Common myeloid progenitor, CD34-positive (primary cell): Measurements from ENCODE around the gene BRICD5.
A peak's percentile ranks its signal among the peaks of the same experiment; 100 is the strongest.

Source experiments
- CTCF ChIA-PET: fragments of 350-600 bp; sonication (Branson Sonifier 250); formaldehyde crosslinking; loops from one replicate; lab custom pipeline; 2021; ENCODE audit warnings: antibody characterized with exemption; lab: Charles Lee
- POLR2A ChIA-PET: fragments of 350-600 bp; sonication (Branson Sonifier 250); formaldehyde crosslinking; loops from one replicate; lab custom pipeline; 2021; ENCODE audit warnings: antibody characterized with exemption; lab: Charles Lee
- DNase-seq, 3 donors: peaks; one replicate each; pipeline versions ENCODE4 v3.0.0 to v3.0.0-alpha.2; 2013
- H3K27ac ChIP-seq, 2 experiments: 1 replicate in 1 of 2; 2 replicates in 1 of 2; pipeline ENCODE4 v1.7.0; 2013; ENCODE audit warnings: inconsistent platforms in 2 of 2, low read length in 2 of 2, mild to moderate bottlenecking in 2 of 2, low read depth in 1 of 2, moderate library complexity in 1 of 2; ENCODE audit not compliant: severe bottlenecking in 2 of 2, insufficient read depth in 1 of 2, poor library complexity in 1 of 2
- H3K27me3 ChIP-seq, 5 experiments: replicated peaks in 2 of 5; 1 replicate in 3 of 5; 2 replicates in 2 of 5; pipeline versions ENCODE4 v1.6.1 to v1.7.0; 2013; ENCODE audit warnings: low read length in 4 of 5, mild to moderate bottlenecking in 2 of 5, moderate library complexity in 2 of 5, inconsistent platforms in 1 of 5; ENCODE audit not compliant: insufficient read depth in 5 of 5, control insufficient read depth in 4 of 5
- H3K36me3 ChIP-seq, 4 experiments: 1 replicate in 2 of 4; 2 replicates in 2 of 4; pipeline versions ENCODE4 v1.6.1 to v1.7.0; 2013; ENCODE audit warnings: low read length in 3 of 4, control low read depth in 1 of 4, mild to moderate bottlenecking in 1 of 4; ENCODE audit not compliant: control insufficient read depth in 4 of 4, insufficient read depth in 4 of 4
- H3K4me1 ChIP-seq, 4 experiments: 1 replicate in 3 of 4; 2 replicates in 1 of 4; pipeline versions ENCODE4 v1.6.1 to v1.7.1; 2013; ENCODE audit warnings: low read length in 3 of 4, mild to moderate bottlenecking in 3 of 4, control low read depth in 1 of 4, inconsistent platforms in 1 of 4, moderate library complexity in 1 of 4; ENCODE audit not compliant: control insufficient read depth in 4 of 4, insufficient read depth in 4 of 4; ENCODE audit errors: control extremely low read depth in 1 of 4
- H3K4me3 ChIP-seq, 7 experiments: 1 replicate in 4 of 7; 2 replicates in 3 of 7; pipeline versions ENCODE4 v1.5.1 to v1.7.0; 2013; ENCODE audit warnings: mild to moderate bottlenecking in 7 of 7, low read length in 6 of 7, moderate library complexity in 6 of 7, inconsistent platforms in 2 of 7, low read depth in 2 of 7, control low read depth in 1 of 7; ENCODE audit not compliant: insufficient read depth in 4 of 7, control insufficient read depth in 1 of 7; ENCODE audit errors: extremely low read depth in 1 of 7
- H3K9me3 ChIP-seq, 5 experiments: 1 replicate in 4 of 5; 2 replicates in 1 of 5; pipeline versions ENCODE4 v1.6.1 to v1.7.1; 2013; ENCODE audit warnings: low read length in 4 of 5, mild to moderate bottlenecking in 2 of 5, inconsistent platforms in 1 of 5, low read depth in 1 of 5, moderate library complexity in 1 of 5; ENCODE audit not compliant: control insufficient read depth in 4 of 5, insufficient read depth in 2 of 5; ENCODE audit errors: control extremely low read depth in 1 of 5
- WGBS: methylation state at CpG from one replicate; pipeline ENCODE4 v1.1.5; 2013; ENCODE audit not compliant: insufficient coverage; 5-methylcytosine and 5-hydroxymethylcytosine counted together

BRICD5 gene

GRCh38 chr16:2229632-2230250 is 19.1 kb upstream of the BRICD5 start:
- no peak for DNase-seq
- ChIA-PET CTCF (interaction anchor here (1.7 kb wide), 1 partner anchor 22 kb away, joined by 3 read pairs; the partner anchor contains the start of gene ECI1), POLR2A (interaction anchor here (0.7 kb wide), 1 partner anchor 9 kb away, joined by 3 read pairs; no protein-coding TSS in a partner anchor)
- H3K9me3 ChIP-seq, result no peaks in the 10 kb centered on the region
- 94% methylated on average over 20 of the region's 23 CpGs for WGBS
- H3K4me3 ChIP-seq, result no peak overlapping the region
- peaks cover 0 to 3% (median 0%) of the 10 kb centered on the region in 5 experiments for H3K27me3 ChIP-seq
- H3K27ac ChIP-seq, result no peak overlapping the region
- H3K4me1 ChIP-seq, result peaks cover 0 to 9% (median 4%) of the 10 kb centered on the region in 4 experiments
- H3K36me3 ChIP-seq, result peaks cover 9 to 81% (median 48%) of the 10 kb centered on the region in 4 experiments

DNA sequence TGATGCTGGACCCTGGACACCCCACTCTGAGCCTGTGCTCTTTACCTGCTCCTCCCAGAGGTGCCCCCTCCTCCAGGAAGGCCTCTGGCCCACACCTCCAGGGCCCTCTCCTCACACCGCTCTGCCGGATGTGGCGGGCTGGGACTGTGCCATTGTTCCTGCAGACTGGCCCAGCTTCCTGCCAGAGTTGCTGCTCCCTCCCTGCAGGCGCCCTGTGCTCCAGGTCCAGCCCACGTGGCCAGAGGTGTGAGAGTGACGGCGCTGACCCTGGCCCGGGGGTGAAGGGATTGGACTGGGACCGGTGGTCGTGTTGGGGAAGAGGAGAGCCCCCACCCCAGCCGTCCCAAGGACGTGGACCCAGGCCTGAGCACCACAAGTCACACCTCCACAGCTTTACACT is 18.4 kb upstream of the BRICD5 start:
- ChIA-PET CTCF (interaction anchor here (1.7 kb wide), 1 partner anchor 22 kb away, joined by 3 read pairs; the partner anchor contains the start of gene ECI1), POLR2A (interaction anchor here (0.7 kb wide), 1 partner anchor 9 kb away, joined by 3 read pairs; no protein-coding TSS in a partner anchor)
- Histone ChIP-seq H3K4me3 (no peak overlapping the region), H3K36me3 (peaks cover 8 to 75% (median 43%) of the 10 kb centered on the region in 4 experiments), H3K4me1 (peaks cover 0 to 15% (median 11%) of the 10 kb centered on the region in 4 experiments), H3K27me3 (no peaks in the 10 kb centered on the region), H3K9me3 (no peaks in the 10 kb centered on the region), H3K27ac (no peak overlapping the region)
- no peak for DNase-seq
- WGBS, result 100% methylated on average over 3 of the region's 12 CpGs

DNA sequence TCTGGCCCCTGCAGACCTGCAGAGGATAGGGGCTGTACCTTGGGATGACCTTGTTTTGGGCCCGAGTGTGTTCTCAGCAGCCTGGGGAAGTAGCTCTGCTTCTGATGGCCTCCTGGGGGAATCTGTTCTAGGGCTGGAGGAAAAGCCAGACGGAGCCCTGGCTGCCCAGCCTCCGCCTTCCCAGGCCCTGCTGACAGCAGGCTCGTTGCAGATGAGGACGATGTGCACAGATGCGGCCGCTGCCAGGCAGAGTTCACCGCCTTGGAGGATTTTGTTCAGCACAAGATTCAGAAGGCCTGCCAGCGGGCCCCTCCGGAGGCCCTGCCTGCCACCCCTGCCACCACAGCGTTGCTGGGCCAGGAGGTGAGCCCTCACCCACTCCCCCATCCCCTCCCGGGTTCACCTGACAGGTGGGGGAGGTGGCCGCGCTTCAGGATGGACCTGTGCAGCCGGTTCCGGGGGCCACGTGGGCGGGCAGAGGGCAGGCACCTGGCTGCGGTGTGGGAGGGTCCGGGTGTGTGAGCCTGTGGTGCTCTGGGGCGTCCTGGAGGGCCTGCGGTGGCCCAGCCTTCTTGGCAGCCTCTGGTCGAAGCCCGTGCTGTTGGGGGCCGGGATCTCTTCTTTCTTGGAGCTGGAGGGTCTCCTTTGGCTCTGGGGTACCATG is 17.6 kb upstream of the BRICD5 start:
- H3K27ac ChIP-seq, result no peak overlapping the region
- POLR2A ChIA-PET, result no interaction called here

GRCh38 chr16:2226918-2227317 is 16.3 kb upstream of the BRICD5 start:
- 97% methylated on average over 6 of the region's 6 CpGs for WGBS
- H3K4me3 ChIP-seq, result no peak overlapping the region

More for the DNA sequence above, 17.6 kb upstream of the BRICD5 start:
- peaks cover 7 to 67% (median 37%) of the 10 kb centered on the region in 4 experiments for H3K36me3 ChIP-seq
- peaks cover 0 to 15% (median 13%) of the 10 kb centered on the region in 4 experiments for H3K4me1 ChIP-seq
- no peak overlapping the region for H3K4me3 ChIP-seq
- DNase-seq, result no peak
- no peaks in the 10 kb centered on the region for H3K27me3 ChIP-seq
- H3K9me3 ChIP-seq, result no peaks in the 10 kb centered on the region
- WGBS, result 96% methylated on average over 19 of the region's 25 CpGs
- CTCF ChIA-PET, result interaction anchor here (1.7 kb wide), 1 partner anchor 23 kb away, joined by 3 read pairs; the partner anchor contains the start of gene ECI1

GRCh38 chr16:2226245-2226793 is 15.7 kb upstream of the BRICD5 start:
- no peak overlapping the region for H3K27ac ChIP-seq
- WGBS, result 94% methylated on average over 9 of the region's 9 CpGs
- CTCF ChIA-PET, result interaction anchor here (1.0 to 1.9 kb wide), 4 partner anchors 10 to 86 kb away, joined by 5 to 7 read pairs (median 6); partner anchors contain the start of genes DNASE1L2 and ECI1
- peaks cover 0 to 15% (median 14%) of the 10 kb centered on the region in 4 experiments for H3K4me1 ChIP-seq
- H3K4me3 ChIP-seq, result no peak overlapping the region
- DNase-seq, result no peak
- peaks cover 3 to 47% (median 25%) of the 10 kb centered on the region in 4 experiments for H3K36me3 ChIP-seq
- H3K9me3 ChIP-seq, result no peaks in the 10 kb centered on the region
- POLR2A ChIA-PET, result no interaction called here
- H3K27me3 ChIP-seq, result no peaks in the 10 kb centered on the region

More at GRCh38 chr16:2226918-2227317, 16.3 kb upstream of the BRICD5 start:
- POLR2A ChIA-PET, result no interaction called here
- no peak for DNase-seq
- Histone ChIP-seq H3K27me3 (no peaks in the 10 kb centered on the region), H3K4me1 (peaks cover 0 to 15% (median 14%) of the 10 kb centered on the region in 4 experiments), H3K36me3 (peaks cover 5 to 53% (median 29%) of the 10 kb centered on the region in 4 experiments), H3K9me3 (no peaks in the 10 kb centered on the region), H3K27ac (no peak overlapping the region)
- CTCF ChIA-PET, result interaction anchor here (1.4 kb wide), 1 partner anchor 12 kb away, joined by 7 read pairs; no protein-coding TSS in a partner anchor

DNA sequence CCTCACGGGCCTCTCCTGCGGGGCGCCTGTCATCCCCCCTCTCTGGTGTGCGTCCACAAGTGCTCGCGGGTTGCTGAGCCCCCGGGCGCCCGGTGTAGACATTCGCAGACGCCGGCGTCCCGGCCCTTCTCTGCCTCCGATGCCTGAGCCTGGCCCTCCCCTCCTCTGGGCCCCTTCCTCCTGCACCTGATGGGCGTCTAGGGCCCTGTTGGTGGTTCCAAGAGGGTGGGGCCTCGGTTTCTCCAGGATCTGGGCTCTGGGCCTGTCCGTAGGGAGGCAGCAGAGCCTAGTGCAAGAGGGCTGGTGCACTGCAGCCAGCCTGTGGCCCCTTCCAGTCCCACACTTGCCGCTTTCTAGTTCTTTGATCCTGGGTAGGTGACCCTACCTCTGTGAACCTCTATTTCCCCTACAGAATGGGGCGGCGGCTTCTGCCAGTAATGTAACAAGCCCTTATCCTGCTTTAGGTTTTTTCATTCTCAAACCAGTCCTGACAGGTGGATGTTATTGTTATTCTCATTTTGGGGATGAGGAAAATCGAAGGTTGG is 13.4 kb upstream of the BRICD5 start:
- Histone ChIP-seq H3K4me3 (peak overlapping the region; percentile 77 to 97 (median 90)), H3K36me3 (peaks cover 0 to 24% (median 11%) of the 10 kb centered on the region in 4 experiments)

More for the DNA sequence above, 13.4 kb upstream of the BRICD5 start:
- POLR2A ChIA-PET, result interaction anchor here (0.9 kb wide), 1 partner anchor 12 kb away, joined by 3 read pairs; no protein-coding TSS in a partner anchor
- WGBS, result 15% methylated on average over 7 of the region's 22 CpGs
- H3K9me3 ChIP-seq, result no peaks in the 10 kb centered on the region
- H3K4me1 ChIP-seq, result peaks cover 0 to 15% (median 14%) of the 10 kb centered on the region in 4 experiments
- CTCF ChIA-PET, result interaction anchor here (1.4 kb wide), 1 partner anchor 26 kb away, joined by 3 read pairs; no protein-coding TSS in a partner anchor
- H3K27me3 ChIP-seq, result no peaks in the 10 kb centered on the region
- peak; percentile 25 to 48 (median 38) for DNase-seq
- peak overlapping the region; percentile 74 to 90 for H3K27ac ChIP-seq
